Subcutaneous adipose tissue (tissue), 4 donors: ENCODE data around the gene SIT1. TPM values are rescaled to one million over a fixed set of nuclear protein-coding genes. Genes with fewer than 3 reads are reported as not detected.

Experiments used
- total RNA-seq, 4 donors: library from RNA; depleted of rRNA; stranded (reverse); fragments of >200 nt; gene quantifications; one replicate each; pipeline ENCODE4 v1.1.0, GENCODE V29; 2016
- TF ChIP-seq, protein P1 (sequence below): fragments of 450-650 bp; IDR thresholded peaks from one replicate; pipeline ENCODE4 v1.5.1; 2016; ENCODE audit warnings: low read depth, mild to moderate bottlenecking, control low read depth, antibody characterized with exemption, moderate library complexity

SIT1 gene
- total RNA-seq, 4 donors from 2014 or later: 0.82 to 6.6 (median 4.2) TPM

DNA sequence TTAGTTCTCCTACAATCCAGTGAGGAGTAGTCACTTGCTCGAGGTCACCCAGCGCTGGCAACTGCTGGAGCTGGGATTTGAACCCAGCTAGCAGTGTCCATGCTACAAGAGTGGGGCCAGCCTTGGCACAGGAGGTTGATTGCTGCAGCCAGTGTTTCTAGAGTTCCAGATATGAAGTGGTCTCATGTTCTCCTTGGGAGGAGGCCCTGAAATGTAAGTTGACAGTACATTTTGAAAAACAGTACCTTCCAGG lies 8.2 kb upstream of the SIT1 start:
- TF ChIP-seq, protein P1, sequence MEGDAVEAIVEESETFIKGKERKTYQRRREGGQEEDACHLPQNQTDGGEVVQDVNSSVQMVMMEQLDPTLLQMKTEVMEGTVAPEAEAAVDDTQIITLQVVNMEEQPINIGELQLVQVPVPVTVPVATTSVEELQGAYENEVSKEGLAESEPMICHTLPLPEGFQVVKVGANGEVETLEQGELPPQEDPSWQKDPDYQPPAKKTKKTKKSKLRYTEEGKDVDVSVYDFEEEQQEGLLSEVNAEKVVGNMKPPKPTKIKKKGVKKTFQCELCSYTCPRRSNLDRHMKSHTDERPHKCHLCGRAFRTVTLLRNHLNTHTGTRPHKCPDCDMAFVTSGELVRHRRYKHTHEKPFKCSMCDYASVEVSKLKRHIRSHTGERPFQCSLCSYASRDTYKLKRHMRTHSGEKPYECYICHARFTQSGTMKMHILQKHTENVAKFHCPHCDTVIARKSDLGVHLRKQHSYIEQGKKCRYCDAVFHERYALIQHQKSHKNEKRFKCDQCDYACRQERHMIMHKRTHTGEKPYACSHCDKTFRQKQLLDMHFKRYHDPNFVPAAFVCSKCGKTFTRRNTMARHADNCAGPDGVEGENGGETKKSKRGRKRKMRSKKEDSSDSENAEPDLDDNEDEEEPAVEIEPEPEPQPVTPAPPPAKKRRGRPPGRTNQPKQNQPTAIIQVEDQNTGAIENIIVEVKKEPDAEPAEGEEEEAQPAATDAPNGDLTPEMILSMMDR: no peak

DNA sequence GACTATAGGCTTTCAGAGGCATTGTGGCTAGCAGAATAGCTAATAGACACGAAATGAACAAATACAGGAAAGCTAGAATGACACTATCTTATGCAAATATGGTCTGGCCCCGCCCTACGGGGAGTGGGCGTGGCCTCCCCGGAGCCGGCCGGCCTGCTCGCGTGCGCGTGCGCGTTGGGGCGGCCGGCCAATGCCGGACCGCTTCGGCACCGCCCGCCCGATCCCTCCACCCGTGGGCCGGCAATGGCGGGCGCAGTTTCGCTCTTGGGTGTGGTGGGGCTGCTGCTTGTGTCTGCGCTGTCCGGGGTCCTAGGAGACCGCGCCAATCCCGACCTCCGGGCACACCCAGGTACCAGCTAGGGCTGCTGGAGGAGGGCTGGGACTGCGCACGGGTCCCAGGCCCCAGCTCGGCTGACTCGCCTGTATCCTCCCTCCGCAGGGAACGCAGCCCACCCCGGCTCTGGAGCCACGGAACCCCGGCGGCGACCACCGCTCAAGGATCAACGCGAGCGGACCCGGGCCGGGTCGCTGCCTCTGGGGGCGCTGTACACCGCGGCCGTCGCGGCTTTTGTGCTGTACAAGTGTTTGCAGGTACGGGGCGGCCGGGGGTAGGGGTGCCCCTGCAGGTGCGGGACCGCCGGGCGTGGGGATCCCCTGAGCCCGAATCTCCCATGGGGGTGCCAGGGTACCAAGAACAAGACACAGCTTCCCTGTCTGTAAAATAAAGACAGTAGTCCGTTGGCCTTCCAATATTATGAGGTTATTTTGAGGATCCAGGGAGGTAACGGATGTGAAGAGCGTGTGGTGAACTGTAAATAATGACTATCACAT lies 7.6 kb upstream of the SIT1 start, which contains the start of gene CCDC107:
TSS of gene CCDC107 (plus strand) at position 156 of the 831 bp plus-strand sequence. CDS start at position 244, 88 bp downstream.
- TF ChIP-seq, protein P1: no peak

DNA sequence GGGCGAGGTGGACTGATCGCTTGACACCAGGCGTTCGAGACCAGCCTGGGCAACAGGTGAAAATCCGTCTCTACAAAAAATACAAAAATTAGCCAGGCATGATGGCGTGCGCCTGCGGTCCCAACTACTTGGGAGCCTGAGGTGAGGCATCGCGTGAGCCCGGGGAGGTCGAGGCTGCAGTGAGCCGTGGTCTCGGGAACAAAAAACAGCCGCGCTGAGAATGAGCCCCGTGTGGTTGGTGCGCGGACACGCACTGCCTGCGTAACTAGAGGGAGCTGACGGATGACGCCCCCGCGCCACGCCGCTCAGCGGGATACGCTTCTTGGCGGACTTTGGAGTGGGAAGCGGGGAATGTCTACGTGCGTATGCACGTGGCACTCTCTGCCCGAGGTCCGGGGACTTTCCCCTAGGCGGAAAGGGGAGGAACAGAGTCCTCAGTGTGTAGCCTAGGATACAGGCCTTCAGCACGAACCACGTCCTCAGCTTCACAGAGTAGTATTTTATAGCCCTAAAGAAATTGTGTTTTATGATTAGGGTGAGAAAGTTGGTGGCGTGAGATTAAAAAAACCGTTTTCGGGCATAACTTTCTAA lies 6.9 kb upstream of the SIT1 start, which contains the start of gene RMRP:
TSS of gene RMRP (minus strand) at position 474 of the 591 bp plus-strand sequence.
- TF ChIP-seq, protein P1: no peak

DNA sequence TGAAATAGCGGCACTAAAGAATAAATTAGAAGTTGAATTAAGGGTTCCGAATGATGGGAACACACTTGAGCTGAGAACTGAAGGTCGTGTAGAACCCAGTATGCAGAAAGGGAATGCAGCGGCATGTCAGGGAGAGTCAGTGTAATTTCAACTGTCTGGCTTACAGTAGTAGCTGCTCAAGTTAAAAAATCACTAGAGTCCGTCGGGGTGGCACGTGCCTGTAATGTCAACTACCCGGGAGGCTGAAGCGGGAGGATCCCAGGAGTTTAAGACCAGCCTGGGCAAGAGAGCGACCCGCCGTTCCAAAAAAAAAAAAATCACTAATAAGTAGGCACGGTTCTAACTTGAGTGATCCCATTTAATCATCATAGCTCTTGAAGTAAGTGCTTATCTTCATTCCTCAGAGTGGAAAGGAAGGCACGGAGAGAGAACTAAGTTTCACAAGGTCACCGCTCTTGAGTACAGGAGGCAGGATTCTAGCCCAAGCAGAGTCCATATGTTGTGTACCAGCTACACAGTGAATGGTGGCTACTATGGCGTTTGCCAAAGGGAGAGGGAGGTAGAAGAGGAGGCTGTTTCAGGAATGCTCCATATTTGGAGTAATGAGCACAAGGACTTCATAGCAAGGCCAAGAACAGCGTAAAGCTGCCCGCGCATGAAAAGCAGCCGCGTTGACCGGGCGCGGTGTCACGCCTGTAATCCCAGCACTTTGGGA lies 6.3 kb upstream of the SIT1 start:
- TF ChIP-seq, protein P1: no peak

DNA sequence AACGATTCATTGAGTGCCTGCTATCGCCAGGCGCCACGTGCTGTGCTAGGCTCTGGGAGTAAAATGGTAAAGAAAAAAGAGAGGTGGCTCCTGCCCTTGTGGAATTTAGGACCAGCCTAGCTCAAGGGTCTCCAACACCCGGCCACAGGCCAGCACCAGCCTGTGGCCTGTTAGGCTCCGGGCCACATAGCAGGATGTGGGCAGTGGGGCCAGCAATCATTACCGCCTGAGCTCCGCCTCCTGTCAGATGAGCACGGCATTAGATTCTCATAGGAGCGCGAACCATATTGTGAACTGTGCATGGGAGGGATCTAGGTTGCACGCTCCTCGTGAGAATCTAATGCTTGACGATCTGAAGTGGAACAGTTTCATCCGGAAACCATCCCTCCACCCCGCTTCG lies 5.6 kb upstream of the SIT1 start:
- TF ChIP-seq, protein P1: no peak

DNA sequence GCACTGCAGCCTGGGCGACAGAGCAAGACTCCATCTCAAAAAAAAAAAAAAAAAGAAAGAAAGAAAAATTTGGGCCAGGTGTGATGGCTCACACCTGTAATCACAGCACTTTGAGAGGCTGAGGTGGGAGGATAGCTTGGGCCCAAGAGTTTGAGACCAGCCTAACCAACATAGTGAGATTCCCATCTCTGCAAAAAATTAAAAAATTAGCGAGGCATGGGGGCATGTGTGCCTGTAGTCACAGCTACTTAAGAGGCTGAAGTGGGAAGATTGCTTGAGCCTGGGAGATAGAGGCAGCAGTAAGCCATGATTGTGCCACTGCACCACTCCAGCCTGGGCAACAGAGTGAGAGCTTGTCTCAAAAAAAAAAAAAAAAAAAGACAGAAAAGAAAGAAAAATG lies 2.9 kb upstream of the SIT1 start:
- TF ChIP-seq, protein P1: no peak

DNA sequence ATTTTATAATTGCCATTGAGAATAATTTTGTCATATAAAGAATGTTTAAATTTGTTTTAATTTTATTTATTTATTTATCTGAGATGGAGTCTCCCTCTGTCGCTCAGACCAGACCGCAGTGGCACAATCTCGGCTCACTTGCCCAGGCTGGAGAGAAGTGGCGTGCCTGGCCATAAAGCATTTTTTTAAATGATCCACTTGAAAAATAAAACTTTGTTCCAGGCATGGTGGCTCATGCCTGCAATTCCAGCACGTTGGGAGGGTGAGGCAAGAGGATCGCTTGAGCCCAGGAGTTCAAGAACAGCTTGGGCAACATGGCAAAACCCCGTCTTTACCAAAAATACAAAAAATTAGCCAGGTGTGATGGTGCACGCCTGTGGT lies 2.1 kb upstream of the SIT1 start:
- TF ChIP-seq, protein P1: no peak
